Measurements from ENCODE around the gene CFAP68.

DNA sequence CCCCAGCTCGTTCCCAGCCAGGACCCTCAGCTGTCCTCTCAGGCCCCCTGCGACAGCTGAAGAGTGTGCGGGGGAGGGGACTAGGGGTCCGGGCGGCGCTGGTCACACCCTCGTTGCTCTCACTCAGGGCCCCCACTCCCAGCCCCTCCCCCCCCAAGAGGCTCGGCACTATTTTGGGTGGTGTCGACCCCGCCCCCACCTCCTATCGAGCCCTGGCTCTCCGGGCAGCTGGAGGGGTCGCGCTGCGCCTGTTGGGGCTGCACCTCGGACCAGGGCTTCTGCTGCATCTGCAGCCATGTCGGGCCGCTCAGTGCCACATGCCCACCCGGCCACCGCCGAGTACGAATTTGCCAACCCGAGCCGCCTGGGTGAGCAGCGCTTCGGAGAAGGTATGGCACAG, 33.2 kb downstream of the CFAP68 start, which contains the start of gene HSPB2:
- TF ChIP-seq, protein P1, sequence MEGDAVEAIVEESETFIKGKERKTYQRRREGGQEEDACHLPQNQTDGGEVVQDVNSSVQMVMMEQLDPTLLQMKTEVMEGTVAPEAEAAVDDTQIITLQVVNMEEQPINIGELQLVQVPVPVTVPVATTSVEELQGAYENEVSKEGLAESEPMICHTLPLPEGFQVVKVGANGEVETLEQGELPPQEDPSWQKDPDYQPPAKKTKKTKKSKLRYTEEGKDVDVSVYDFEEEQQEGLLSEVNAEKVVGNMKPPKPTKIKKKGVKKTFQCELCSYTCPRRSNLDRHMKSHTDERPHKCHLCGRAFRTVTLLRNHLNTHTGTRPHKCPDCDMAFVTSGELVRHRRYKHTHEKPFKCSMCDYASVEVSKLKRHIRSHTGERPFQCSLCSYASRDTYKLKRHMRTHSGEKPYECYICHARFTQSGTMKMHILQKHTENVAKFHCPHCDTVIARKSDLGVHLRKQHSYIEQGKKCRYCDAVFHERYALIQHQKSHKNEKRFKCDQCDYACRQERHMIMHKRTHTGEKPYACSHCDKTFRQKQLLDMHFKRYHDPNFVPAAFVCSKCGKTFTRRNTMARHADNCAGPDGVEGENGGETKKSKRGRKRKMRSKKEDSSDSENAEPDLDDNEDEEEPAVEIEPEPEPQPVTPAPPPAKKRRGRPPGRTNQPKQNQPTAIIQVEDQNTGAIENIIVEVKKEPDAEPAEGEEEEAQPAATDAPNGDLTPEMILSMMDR (IDR thresholded peaks at IDR 0.05 in 2 of 3, conservative IDR thresholded peaks at IDR 0.05 in 1 of 3; ENCODE audit: borderline replicate concordance in 1 of 3, insufficient read depth in 1 of 3, low read depth in 2 of 3, low read length in 2 of 3) = no peak
- TF ChIP-seq ZNF274 (IDR thresholded peaks at IDR 0.05; ENCODE audit: low read depth, low read length) (no peak), ZFX (IDR thresholded peaks at IDR 0.05) (no peak), RAD21 (IDR thresholded peaks at IDR 0.05; ENCODE audit: low read depth) (no peak), EZH2phosphoT487 (IDR thresholded peaks at IDR 0.05; ENCODE audit: borderline replicate concordance) (no peak), CEBPB (IDR thresholded peaks at IDR 0.05; ENCODE audit: low read depth) (no peak), POLR2A (IDR thresholded peaks at IDR 0.05; ENCODE audit: borderline replicate concordance, extremely low read depth, insufficient read depth, insufficient read length) (no peak), TCF7L2 (IDR thresholded peaks at IDR 0.05; ENCODE audit: borderline replicate concordance, extremely low read depth, insufficient read depth, insufficient read length) (no peak), POLR2AphosphoS5 (IDR thresholded peaks at IDR 0.05; ENCODE audit: low read depth, low read length) (no peak), EZH2 (IDR thresholded peaks at IDR 0.05) (no peak)
- TF ChIP-seq, protein P2, sequence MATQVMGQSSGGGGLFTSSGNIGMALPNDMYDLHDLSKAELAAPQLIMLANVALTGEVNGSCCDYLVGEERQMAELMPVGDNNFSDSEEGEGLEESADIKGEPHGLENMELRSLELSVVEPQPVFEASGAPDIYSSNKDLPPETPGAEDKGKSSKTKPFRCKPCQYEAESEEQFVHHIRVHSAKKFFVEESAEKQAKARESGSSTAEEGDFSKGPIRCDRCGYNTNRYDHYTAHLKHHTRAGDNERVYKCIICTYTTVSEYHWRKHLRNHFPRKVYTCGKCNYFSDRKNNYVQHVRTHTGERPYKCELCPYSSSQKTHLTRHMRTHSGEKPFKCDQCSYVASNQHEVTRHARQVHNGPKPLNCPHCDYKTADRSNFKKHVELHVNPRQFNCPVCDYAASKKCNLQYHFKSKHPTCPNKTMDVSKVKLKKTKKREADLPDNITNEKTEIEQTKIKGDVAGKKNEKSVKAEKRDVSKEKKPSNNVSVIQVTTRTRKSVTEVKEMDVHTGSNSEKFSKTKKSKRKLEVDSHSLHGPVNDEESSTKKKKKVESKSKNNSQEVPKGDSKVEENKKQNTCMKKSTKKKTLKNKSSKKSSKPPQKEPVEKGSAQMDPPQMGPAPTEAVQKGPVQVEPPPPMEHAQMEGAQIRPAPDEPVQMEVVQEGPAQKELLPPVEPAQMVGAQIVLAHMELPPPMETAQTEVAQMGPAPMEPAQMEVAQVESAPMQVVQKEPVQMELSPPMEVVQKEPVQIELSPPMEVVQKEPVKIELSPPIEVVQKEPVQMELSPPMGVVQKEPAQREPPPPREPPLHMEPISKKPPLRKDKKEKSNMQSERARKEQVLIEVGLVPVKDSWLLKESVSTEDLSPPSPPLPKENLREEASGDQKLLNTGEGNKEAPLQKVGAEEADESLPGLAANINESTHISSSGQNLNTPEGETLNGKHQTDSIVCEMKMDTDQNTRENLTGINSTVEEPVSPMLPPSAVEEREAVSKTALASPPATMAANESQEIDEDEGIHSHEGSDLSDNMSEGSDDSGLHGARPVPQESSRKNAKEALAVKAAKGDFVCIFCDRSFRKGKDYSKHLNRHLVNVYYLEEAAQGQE (IDR thresholded peaks at IDR 0.05; ENCODE audit: low read depth) = no peak
